HG03457 (cell line): ENCODE measurements around the gene RAB40C.

ENCODE experiments used
- ATAC-seq: cut with Tn5 transposase; IDR thresholded peaks from one replicate; pipeline ENCODE4 v1.9.1; 2021; ENCODE audit warnings: moderate number of reproducible peaks; ENCODE audit not compliant: unreplicated experiment

Gene RAB40C

GRCh38 chr16:644556-644955 is 54.7 kb downstream of the RAB40C start:
- ATAC-seq = no peak

DNA sequence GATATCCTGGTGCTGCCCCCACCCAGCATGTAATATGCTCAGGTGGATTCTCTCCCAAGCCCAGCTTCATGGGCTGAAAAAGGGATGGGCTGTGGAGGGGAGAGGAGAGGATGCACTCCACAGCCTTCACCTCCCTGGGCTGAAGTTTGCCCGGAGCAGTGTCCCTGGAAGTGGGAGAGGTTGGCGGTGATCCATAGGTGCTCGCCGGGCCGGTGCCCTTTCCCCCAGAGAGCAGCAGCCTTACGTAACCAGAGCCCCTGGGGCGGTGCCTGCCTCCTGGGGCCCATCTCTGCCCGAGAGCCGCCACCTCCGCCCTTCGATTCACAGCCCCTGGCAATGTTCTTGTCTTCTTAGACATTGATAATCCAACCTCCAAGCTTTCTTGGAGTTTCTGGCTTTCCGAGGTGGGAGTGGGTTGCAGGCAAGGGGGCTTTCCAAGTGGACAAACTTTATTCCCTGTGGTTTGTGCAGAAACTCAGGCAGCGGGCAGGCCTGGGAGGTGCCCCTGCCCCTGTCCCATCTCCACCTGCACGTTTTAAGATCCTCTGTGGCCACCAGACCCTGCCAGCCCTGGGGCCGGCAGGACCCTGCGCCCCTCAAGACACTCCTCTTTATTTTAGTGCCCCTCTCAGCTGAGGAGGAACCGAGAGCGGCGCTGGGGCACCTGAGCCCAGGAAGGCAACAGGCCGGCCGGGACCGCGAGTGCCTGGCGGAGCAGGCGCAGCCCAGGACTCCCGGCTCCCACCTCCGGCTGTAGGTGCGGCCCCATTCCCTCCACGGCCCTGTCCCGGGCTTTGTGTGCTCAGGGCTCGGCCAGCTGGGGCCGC is 56.2 kb downstream of the RAB40C start:
- ATAC-seq = no peak

DNA sequence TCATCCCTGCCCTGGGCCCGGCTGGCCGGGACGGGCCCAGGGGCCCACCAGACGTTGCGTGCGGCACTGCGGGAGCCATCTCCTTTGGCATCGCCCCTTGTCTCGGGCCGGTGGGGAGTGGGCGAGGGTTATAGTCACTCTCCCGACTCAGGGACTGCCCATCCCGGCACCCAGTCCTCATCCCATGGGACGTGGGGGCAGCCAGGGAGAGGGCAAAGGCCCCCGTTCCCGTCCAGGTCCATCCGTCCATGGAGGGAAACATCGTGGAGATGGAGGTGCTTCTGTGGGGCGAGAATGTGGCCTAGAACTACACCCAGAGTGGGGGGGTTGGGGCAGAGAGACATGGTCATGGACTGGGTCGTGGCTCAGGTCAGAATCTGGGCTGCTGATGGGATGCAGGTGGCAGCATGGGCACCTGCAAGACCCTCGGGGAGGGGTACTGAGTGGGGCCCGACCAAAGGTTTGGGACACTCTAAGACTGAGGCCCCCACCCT is 56.9 kb downstream of the RAB40C start:
- no peak for ATAC-seq

DNA sequence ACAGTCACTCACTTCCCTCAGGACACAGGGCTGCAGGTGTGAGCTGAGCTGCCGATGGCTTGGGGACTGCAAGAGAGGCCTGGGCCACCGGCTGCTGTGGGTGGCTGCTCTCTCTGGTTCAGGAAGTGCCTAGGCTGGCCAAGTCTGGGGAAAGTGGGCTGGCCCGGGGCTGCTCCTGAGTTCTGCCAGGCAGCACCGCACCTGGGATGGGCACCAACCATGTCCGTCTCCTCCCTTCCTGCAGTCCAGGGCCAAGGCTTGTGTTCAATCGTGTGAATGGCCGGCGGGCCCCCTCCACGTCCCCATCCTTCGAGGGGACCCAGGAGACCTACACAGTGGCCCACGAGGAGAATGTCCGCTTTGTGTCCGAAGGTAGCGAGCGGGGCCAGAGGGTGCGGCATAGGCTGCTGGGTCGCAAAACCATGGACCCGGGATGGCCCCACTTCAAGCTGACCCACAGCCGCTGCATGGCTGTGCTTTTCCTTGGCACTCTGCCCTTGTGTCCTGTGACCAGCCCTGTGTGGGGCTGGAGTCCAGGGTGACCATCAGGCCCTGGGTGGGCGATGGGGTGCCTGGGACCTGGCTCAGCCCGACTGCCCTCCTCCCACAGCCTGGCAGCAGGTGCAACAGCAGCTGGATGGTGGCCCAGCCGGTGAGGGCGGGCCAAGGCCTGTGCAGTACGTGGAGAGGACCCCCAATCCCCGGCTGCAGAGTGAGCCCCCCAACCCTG is 57.5 kb downstream of the RAB40C start:
- ATAC-seq = no peak

DNA sequence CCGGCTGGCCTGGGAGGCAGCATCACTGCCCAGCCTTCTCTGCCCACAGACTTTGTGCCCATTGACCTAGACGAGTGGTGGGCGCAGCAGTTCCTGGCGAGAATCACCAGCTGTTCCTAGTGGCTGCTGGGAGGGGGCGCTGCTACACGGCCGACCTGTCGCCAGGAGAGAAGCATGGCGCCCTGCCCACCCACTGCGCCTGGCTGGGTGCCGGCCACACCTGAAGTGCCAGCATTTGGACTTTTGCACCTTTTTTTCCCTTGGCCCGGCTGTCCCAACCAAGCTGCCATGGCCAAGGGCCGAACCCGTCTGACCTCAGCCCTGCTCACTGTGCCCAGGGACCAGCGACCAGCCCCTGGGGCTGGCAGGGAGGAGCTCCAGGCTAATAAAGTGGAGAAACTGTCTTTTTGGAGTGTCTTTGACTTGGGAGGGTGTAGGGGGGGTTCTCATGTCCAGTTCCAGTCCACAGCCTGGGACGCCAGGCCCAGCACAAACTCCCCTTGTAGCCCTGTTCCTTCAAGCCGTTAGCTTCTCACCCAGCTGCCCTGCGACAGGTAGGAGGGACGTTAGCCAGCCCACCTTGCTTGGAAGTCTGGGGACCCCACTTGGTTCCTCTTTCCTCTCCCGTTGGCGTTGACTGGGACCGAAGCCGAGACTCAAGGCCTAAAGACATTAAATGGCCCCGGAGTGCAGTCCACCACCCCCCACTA is 58.4 kb downstream of the RAB40C start:
- ATAC-seq = no peak

DNA sequence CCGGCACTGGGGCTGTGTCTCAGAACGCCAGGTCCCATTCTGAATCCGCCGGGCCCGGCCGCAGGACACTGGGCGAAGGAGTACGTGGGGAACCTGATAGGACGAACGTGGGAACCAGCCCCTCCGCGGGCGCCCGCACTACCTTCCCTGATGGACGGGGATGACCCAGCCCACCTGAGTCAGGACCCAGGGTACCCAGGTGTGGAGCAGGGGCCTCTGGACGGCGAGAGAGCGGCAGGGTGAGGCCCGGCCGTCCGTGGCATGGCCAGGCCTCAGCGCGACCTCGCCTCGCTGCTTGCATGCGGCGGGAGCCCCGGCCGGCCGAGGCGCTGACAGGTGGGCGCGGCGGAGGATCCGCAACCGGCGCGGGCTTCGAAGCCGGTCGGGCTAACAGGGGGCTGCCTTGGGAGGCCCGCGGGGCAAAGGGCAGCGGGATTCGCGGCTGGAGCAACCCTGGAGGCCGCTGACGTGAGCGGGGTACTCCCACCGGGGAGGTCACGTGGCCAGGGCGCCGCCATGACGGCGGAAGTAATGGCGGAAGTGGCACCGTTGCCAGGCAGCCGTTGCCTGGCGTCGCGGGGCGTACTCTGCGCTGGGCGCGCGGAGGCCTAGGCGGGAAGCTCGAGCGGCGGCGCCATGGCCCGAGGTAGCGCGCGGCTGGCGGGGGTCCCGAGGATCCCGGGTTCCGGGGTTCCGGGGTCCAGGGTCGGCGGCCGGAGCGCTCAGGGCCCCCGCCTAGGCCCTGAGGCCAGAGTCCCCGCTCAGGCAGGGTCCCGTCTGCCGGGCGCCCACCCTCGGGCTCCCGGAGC is 59.1 kb downstream of the RAB40C start, which contains the start of gene WDR90:
WDR90 (plus strand) TSS at position 585 of the 809 bp plus-strand sequence; CDS start at position 637, 52 bp downstream.
- ATAC-seq = peak; percentile 50

- ATAC-seq = no peak
Observed at GRCh38 chr16:649631-650030, 59.8 kb downstream of the RAB40C start.

GRCh38 chr16:651844-652243 is 62.0 kb downstream of the RAB40C start:
- no peak for ATAC-seq

DNA sequence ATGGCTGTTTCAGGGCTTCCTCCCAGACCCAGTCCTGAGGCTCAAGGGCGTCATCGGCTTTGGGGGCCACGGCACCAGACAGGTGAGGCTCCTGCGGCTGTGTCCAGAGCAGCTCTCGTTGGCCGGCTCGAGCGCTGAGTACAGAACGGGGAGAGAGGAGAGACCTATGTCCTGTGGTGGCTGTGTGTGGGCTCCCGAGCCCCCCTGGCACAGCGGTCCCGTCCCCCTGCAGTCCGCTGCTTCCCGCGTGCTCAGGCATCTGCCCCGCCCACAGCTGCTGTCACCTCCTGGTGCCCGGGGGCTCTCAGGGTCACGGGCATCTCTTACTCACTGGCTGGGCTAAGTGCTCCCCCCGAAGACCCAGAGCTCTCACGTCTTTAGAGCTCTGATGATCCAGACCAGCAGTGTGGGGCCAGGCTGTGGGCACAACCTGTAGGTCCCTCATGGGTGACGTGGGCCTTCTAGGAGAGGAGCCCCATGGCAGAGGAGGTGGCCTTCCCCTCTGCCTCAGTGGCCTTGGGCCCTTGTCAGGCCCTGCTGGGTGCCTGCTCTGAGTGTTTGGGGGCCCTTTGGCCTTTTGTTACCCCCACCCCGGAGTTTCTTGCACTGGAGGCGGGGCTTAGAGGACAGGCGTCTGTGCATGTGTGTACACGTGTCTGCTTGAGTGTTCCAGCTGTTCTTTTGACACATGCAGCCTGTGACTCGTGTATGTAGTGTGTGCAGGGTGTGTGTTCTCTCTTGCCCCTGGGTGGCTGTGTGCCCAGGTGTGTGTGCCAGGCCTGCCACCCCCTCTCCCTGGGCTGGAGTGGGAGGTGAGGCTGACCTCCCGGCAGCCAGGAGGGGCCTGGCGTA is 62.8 kb downstream of the RAB40C start:
- ATAC-seq = no peak

DNA sequence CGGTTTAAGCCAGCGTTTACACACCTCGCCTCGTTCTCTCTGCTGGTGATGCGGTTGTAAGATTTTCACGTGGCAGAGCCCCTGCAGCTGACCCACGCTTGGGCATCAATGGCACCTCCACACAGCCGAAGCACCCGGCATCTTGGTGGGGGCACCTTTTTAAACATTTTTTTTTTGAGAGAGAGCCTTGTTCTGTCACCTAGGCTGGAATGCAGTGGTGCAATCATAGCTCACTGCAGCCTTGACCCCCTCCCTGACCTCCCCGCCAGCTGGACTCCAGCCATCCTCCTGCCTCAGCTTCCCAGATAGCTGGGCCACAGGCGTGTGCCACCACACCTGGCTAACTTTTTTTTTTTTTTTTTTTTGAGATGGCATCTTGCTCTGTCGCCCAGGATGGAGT is 64.2 kb downstream of the RAB40C start:
- ATAC-seq = no peak

GRCh38 chr16:657487-657886 is 67.6 kb downstream of the RAB40C start:
- no peak for ATAC-seq

GRCh38 chr16:658679-659571 is 69.1 kb downstream of the RAB40C start:
- ATAC-seq = no peak

DNA sequence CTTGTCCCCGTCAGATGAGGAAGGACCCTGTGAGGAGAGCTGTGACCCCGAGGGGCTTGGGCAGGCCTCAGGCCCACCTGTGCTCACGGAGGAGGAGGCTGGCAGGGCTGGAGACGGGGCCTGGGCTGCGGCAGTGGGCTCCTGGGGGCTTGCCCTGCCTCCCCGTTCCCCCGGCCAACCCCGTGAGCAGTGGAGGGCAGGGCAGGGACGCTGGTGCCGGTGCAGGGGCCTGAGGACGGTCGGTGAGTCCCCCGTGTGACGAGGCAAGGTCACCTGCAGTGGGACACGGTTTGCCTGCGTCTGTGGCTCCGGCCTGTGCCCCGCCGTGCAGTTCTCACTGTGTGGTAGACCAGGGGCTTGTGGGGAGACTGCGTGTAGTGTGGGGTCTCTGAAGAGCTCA is 69.8 kb downstream of the RAB40C start:
- no peak for ATAC-seq

- no peak for ATAC-seq
Observed at GRCh38 chr16:660132-660458, 70.2 kb downstream of the RAB40C start.

DNA sequence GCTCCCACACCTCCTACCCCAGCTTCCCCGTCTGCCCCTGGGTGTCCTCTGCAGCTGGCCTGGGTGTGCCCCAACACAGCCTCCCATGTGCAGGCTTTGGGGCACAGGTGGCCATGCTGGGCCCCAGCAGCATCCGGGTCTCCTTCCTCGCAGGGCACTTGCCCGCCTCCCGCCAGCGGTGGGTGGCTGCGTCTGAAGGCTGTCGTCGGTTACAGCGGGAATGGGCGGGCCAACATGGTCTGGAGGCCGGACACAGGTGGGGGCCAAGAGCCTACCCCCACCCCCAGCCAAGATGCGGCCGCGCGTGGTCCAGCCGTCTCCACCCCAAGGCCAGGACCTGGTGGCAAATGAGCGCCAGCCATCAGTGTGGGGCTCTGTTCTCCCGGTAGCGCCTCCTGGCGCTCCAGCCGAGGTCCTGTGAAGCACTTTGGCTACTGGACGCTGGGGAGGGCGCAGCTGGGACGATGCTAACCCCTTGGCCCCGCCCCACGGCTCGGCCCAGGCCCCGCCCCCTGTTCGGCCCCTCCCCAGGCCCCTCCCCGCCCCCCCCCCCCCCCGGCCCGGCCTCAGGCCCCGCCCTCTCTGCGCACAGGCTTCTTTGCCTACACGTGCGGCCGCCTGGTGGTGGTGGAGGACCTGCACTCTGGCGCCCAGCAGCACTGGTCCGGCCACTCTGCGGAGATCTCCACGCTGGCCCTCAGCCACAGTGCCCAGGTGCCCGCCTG is 70.8 kb downstream of the RAB40C start:
- no peak for ATAC-seq

DNA sequence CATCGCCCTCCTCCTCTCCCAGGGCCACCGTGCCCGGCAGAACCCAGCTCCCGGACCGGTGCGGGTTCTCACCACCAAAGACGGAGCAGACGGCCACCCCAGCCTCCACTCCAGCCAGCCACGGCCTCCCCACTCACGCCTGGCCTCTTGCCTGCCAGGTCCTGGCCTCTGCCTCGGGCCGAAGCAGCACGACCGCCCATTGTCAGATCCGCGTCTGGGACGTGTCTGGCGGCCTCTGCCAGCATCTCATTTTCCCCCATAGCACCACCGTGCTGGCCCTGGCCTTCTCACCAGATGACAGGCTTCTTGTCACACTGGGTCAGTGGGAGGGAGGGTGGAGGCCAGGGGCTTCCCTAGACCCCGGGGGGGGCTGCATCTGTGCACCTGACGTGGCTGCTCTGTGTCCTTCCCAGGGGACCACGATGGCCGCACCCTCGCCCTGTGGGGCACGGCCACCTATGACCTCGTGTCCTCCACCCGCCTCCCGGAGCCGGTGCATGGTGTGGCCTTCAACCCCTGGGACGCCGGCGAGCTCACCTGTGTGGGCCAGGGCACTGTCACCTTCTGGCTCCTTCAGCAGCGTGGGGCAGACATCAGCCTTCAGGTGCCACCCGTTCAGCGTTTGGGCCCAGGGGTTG is 71.4 kb downstream of the RAB40C start:
- no peak for ATAC-seq

- ATAC-seq = no peak
Observed at GRCh38 chr16:662095-662494, 72.2 kb downstream of the RAB40C start.

DNA sequence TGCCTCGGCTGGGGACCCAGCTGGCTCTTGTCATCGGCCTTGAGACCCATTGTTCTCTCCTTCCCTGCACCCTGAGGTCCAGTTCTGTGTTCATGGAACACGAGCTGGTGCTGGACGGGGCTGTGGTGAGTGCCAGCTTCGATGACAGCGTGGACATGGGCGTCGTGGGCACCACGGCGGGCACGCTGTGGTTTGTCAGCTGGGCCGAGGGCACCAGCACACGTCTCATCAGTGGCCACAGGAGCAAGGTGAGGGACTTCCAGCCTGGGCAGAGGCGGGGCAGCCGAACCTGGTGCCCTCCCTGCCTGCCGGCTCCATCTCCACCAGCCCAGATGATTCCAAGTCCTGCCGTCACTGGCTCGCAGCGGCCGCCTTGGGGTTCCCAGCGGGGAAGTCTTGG is 72.7 kb downstream of the RAB40C start:
- ATAC-seq = no peak
